ENCODE data around the gene CERT1.

The CERT1 gene

DNA sequence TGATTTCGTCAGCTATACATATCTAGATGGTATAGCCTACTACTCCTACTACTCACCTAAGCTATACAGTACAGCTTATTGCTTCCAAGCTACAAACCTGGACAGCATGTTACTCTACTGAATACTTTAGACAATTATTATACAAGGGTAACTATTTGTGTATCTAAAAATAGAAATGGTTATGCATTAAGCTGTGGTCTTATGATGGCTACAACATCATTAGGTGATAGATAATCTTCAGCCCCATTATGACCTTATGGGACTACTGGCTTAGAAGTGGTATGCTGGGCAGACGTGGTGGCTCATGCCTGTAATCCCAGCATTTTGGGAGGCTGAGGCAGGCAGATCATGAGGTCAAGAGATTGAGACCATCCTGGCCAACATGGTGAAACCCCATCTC, 40.2 kb downstream of the CERT1 start:
- no peak for DNase-seq

DNA sequence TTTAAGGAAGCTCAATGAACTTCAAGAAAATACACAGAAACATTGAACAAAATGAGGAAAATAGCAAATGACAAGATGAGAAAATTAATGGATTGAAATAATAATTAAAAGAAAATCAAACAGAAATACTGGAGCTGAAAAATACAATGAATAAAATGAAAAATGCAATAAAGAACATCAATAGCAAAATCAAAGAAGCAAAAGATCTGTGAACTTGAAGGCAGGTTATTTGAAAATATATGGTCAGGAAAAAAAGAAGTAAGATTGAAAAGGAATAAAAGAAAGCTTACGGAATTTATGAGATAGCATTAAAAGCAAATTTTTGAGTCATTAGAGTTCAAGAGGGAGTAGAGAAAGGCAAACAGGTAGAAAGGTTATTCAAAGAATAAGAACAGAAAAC, 42.4 kb downstream of the CERT1 start:
- DNase-seq: no peak

DNA sequence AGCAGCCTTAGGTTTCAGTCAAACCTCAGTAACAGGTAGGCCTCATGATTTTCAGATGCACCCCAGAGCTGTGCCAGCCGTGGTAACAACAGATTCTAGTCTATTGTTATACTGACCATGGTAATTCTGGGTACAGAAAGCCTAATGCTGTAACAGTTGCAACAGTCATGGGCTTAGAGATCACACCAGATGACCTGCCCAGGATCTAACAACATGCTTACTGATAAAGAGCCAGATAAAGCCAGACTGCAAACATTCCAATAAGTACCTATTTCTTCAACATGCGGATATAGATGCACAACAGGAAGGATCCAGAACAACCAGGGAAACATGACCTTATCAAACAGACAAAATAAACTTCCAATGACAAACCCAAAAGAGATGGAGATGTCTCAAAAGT, 42.8 kb downstream of the CERT1 start:
- DNase-seq: no peak

DNA sequence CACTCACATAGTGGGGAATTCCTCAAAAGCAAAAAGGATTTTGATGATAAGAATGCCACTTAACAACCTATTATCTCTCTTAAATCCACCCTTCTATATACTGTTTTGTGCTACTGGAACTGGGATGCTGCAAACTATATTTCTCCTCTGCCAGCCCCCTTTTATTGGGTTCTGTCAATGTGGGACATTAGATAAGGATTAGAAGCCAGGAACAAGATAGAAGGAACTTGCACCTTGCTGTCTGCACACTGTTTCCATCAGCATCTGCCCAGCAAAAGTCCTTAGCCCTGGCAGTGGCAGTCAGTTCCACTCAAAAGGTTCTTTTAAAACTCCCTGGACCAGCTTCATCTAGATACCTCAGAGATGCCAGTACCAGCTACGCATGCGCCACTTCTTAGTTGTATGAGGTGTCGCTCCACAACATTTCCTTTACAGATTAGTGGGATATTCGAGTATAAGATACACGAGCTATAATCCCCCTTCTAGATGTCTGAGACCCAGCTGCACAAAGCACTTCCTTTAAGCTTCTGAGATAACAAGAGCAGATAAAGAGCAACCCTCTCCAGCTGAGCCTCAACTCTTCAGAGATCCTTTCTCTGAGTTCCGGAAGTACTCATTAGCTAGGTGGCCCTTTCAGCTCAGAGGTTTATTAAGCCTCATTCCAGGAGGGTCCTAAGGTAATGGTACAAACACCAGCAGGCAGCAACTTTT, 45.3 kb downstream of the CERT1 start:
- DNase-seq: no peak

DNA sequence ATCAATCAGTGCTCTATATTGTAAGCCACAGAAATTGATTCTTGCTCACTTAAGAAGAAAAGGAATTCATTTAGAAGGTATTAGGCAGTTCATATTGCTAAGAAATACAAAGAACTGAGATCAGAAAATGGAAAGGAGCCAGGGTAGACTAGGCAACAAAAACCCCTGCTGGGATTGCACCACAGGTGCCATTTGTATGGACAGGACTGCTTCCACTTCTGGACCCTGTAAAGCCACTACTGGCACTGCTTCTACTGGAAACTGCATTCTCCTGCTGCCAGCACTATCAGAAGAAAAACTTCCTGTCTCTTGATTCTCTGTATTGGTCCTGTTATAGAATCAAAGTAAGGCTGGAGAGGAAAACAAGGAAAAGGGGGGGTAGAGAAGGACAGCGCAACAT, 45.9 kb downstream of the CERT1 start:
- DNase-seq: no peak

DNA sequence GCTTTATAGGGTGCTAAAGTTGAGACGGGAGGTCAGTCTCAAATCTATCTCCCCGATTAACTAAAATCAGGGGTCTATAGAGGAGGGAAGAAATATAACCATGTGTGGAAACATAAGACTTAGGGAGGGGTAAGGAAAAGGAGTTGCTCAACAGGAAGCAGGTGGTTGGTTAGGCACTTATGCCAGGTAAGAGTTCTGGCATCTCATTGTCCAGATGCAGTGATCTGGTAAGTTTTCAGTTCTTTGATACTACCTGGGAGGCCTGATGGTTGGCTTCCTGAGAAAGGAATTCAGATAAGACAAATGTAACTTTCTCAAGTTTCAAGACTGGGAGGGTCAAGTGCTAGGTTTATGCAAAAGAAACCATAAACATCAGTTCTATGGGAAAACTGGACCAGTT, 47.7 kb downstream of the CERT1 start:
- no peak for DNase-seq

DNA sequence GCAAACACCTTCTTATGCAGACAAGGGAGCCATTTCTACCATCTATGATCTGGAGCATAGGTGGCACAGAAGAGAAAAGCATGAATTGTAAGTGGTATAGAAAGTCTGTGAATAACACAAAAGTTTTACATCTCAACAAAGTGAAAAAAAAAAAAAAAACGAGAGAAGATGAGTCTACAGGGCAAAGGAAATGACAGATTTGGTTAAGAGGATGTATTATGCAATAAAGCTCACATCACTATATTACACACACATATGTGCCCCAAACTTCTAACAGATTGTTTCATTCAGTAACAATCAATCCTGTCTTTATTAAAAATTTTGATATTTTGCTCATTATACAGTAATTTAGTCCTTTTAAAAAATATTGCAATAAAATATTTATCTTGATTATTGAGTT, 49.8 kb downstream of the CERT1 start:
- no peak for DNase-seq

DNA sequence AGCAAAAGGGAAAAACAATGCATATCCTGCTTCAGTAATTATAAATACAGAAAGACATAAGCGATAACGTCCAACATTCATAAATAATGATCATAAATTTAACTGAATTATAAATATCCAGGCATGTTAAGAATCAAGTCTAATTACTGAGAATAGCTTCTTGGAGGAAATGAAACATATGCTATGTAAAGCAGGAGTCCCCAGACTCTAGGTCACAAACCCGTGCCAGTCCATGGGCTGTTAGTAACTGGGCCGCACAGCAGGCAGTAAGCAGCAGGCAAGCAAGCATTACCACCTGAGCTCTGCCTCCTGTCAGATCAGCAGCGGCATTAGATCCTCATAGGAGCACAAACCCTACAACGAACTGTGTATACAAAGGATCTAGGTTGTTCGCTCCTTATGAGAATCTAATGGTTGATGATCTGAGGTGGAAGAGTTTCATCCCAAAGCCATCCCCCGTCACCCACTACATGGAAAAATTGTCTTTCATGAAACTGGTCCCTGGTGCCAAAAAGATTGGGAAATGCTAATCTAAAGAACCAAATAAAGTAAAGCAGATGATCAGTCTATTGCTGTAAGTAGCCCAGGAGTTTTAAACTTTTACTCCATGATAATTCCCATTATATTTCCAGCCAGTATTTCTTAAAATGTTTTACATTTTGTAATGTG, 50.4 kb downstream of the CERT1 start:
- DNase-seq: no peak

DNA sequence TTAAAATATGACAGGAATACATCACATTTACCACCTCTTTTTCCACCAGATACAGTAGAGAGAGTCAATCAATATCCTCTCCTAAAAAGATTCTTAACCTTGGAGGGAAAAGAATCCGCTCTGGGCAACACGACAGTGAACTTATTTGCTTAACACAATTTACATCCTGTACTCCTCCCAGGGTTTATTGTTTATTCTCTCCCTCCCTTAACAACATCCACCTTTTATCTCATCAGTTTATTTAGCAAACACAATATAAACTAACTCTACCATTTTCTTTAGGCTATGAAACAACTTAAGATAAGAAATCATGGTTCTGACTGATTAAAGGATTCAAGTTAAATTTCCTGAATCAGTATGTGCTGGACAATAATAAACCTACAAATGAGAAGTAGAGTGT, 50.9 kb downstream of the CERT1 start:
- no peak for DNase-seq

DNA sequence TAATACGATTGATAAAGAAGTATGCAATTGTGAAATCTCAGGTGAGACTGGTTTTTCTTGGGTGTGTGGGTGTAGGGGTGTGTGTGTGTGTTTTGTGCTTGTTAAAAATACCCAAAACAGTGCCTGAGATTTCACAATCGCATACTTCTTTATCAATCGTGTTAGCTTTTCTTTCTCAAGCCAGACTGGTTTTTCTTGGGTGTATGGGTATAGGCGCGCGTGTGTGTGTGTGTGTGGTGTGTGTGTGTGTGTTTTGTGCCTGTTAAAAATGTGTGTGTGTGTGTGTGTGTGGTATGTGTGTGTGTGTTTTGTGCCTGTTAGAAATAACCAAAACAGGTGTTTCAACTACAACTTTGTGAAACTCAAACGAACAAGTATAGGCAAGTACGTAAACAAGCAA, 53.7 kb downstream of the CERT1 start:
- DNase-seq: no peak

DNA sequence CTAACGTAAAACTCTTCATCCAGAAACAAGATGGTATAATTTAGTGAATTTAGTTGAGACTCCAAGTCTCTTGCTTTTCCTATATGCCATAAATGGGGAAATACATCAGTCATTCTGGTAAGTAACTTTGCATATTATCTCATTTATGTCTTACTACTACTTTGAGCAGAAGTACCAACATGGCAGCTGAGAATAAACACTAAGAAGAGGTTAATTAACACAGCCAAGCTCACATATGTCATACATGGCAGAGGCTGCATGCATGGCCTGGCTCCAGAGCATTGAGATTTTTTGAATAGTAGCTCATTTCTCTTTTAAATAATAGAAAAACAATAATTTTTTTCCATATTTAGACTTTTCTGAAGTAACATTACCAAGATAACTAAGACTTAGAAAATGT, 54.3 kb downstream of the CERT1 start:
- no peak for DNase-seq

DNA sequence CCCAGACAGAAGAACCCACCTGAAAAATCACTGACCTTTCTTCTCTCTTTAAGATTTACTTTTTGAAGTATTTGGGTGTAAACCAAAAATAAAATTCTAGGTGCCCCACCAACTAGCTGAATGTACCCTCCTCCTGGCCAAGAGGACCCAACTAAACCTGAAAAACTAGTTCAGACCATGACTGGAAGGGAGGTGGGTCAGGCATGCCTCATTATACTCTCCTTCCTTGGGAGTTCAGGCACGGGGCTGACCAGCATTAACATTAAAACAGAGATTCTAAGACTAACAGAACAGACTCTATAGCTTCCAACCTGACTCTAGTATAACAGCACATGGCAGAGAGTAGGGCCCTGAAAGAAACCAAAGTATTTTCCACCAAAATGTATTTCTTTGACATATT, 61.4 kb downstream of the CERT1 start:
- no peak for DNase-seq

DNA sequence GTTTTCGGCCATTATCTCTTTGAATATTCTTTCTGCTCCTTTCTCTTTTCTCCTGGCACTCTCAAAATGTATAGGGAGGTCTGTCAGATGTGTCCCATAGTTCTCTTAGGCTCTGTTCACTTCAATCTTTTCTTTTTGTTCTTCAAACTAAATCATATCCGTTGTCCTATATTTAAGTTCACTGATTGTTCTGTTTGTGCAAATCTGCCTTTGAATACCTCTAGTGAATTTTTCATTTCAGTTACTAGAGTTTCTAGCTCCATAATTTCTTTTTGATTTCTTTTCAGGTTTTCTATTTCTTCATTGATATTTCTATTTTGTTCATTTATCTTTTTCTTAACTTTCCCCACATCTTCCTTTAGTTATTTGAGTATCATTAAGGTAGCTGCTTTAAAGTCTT, 65.4 kb downstream of the CERT1 start:
- DNase-seq: no peak

DNA sequence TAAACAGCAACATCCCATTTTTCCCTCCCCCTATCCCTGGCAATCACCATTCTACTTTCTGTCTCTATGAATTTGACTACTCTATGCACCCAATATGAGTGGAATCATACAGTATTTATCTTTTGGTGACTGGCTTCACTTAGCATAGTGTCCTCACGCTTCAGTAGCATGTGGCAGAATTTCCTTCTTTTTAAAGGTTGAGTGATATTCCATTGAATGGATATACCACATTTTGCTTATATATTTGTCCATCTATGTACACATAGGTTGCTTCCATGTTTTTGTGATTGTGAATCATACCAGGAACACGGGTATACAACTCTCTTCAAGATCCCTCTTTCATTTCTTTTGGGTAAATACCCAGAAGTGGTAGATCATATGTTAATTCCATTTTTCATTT, 69.9 kb downstream of the CERT1 start:
- no peak for DNase-seq

DNA sequence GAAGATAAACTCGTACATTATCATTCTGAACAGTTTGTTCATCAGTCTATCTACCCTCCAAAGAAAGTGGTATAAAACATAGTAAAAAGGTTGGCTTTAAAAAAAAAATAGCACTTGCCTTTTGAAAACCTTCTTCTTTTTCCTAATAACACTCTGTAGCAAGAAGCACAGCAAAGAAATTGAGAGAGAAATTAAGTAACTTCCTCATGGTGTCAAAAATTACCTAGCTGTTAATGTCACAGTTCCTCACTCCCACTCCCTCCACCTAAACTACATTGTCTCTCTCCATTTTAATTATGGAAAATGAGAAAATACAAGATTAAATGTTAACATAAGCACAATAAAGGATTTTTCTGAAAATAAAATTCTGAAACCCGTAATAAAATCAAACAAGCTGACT, 72.2 kb downstream of the CERT1 start:
- no peak for DNase-seq

DNA sequence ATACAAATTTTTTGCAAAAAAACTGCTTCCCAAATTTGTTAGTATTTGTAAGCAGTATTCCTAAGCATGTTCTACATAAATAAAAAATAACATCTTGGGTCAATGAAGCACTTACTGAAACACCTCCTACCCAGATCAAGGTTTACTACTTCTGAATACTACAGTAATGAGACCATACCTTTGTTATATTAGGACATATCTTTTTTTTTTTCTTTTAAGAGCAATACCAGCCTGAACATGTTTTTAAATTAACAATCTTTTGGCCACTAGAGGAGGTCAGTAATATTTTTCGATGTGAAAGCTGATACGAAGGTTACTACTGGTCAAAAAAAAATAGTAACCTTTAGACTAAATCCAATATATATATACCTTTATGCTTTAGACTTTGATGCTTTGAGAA, 72.7 kb downstream of the CERT1 start:
- DNase-seq: no peak

DNA sequence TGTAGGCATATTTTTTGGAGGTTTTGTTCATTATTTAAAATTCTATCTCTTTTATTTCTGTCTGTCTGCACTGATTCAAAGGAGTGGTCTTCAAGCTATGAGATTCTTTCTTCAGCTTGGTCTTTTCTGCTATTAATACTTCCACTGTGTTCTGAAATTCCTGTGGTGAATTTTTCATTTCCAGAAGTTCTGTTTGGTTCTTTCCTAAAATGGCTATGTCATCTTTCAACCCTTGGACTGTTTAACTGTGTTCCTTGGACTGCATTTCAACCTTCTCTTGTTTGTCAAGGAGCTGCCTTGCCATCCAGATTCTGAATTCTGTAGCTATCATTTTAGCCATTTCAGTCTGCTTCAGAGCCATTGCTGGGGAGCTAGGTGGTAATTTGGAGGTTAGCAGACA, 76.3 kb downstream of the CERT1 start:
- DNase-seq: no peak

DNA sequence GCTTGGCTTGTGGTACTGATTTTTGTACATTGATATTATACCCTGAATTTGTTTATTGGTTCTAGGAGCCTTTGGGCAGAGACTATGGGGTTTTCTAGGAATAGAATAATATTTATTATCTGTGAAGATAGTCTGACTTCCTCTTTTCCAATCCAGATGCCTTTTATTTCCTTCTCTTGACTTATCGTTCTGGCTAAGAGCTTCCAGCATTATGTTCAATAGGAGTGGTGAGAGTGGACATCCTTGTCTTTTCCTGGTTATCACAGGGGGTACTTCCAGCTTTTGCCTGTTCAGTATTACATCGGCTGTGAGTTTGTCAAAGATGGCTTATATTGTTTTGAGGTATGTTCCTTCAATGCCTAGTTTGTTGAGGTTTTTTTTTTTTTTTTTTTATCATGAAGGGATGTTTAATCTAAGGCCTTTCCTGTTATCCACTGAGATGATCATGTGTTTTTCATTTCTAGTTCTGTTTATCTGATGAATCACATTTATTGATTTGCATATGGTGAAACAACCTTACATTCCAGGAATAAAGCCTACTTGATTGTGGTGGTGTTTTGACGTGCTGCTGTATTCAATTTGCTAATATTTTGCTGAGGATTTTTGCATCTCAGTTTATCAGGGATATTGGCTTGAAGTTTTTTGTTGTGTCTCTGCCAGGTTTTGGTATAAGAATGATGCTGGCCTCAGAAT, 77.5 kb downstream of the CERT1 start:
- DNase-seq: no peak

DNA sequence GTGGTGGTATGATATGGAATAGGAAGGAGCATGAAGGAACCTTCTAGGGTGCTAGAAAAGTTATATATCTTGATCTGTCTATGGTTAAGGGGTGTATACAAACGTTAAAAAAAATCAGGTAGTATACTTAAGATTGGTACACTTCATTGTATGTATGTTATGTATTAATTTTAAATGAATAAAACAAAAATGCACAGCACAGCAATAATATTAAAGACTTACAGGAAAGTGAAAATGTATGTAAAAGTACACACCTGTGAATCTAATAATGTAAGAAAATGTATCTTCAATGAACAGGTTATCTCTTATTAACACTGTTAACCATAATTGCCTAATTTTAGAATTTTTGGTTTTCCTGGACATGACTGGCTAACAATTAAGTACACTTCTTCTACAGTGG, 97.2 kb downstream of the CERT1 start:
- no peak for DNase-seq

DNA sequence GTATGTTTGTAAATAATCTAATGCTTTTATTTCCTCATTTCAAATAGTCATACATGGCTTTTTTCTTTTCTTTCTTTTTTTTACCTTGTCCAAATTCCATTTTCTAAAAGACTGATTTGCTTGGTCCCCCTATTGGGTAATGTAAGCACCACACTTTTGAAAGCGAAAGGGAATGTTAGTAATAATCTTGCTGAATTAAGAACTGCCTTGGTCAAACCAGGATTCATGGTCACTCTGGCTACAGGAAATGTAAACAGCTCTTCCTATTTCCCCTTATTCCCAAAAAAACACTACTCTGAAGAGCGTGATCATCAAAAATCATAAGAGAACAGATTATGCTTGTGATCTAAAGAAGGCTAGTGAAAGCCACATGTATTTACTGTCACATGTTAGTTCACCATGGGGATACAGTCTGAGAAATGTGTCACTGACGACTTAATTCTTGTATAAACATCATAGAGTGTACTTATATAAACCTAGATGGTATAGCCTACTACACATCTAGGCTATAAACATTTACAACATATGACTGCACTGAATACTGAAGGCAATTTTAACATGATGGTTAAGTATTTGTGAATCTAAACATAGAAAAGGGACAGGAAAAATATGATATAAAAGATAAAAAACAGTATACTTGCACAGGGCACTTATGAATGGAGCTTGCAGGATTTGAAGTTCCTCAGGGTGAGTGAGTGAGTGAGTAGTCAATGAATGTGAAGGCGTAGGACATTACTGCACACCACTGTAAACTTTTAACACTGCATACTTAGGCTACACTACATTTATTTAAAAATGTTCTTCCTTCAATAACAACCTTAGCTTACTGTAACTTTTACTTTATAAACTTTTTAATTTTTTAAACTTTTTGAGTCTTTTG, 99.1 kb downstream of the CERT1 start:
- DNase-seq: no peak

DNA sequence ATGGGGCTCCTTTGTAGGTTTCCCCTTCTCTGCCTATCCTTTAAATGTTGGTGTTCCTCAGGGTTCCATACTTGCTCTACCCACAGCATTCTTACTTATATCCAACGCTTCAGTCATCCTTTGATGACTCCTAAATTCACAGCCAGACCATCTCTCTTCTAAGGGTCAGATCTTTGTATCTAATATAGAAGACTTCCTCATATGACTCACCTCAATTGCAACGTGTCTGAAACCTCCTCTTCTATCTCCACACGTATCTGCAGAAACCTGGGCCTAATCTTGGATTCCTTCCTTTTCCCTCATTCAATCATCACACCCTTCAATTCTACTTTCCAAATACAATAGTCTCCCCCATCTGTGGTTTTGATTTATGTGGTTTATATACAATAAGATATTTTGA, 106.1 kb downstream of the CERT1 start:
- no peak for DNase-seq

DNA sequence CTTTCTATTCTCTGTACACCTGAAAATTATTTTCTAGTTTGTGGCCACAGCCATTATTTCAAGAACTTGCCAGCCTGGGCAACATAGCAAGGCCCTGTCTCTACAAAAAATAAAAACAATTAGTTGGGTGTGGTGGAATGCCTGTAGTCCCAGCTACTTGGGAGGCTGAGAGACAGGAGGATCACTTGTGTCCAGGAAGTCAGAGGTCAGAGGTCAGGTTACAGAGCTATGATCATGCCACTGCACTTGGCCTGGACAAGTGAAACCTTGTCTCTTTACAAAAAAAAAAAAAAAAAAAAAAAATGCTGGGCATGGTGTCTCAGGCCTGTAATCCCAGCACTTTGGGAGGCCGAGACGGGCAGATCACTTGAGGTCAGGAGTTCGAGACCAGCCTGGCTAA, 116.2 kb downstream of the CERT1 start:
- no peak for DNase-seq

DNA sequence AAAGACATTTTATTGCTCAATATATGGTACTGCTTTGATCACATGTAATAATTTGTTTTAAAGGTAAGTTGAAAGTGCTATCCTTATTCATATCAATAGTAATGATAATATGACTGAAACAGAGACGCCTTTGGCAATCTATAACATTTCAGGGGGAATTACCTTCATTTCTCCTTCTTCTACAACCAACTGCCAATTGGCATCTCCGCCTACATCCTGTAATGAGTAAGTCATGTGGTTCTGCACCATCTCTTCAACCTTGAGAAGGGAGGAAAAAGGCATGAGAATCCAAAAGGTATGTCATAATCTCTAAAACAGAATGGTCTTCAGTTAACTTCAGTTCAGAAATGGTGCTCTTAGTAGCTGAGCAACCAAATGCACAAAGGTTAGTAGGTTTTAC, 122.0 kb downstream of the CERT1 start:
- DNase-seq: no peak
